GM18858 (cell line): ENCODE measurements around the gene ZNF804B.

Source experiments
- ATAC-seq: cut with Tn5 transposase; IDR thresholded peaks from one replicate; pipeline ENCODE4 v1.9.1; 2021; ENCODE audit not compliant: unreplicated experiment

Gene ZNF804B

GRCh38 chr7:89247207-89247606, 487.7 kb downstream of the ZNF804B start:
- ATAC-seq: no peak

- ATAC-seq: no peak
Measured at GRCh38 chr7:89259085-89259484, 499.6 kb downstream of the ZNF804B start.

GRCh38 chr7:89264126-89264525, 504.6 kb downstream of the ZNF804B start:
- ATAC-seq: no peak

- no peak for ATAC-seq
Measured at GRCh38 chr7:89265631-89266030, 506.1 kb downstream of the ZNF804B start.

- no peak for ATAC-seq
Measured at GRCh38 chr7:89283302-89283701, 523.8 kb downstream of the ZNF804B start.

GRCh38 chr7:89308535-89308934, 549.0 kb downstream of the ZNF804B start:
- ATAC-seq: no peak

GRCh38 chr7:89311886-89312285, 552.4 kb downstream of the ZNF804B start:
- ATAC-seq: no peak

GRCh38 chr7:89312551-89312950, 553.1 kb downstream of the ZNF804B start:
- no peak for ATAC-seq

- ATAC-seq: no peak
Measured at GRCh38 chr7:89316584-89317251, 557.2 kb downstream of the ZNF804B start.

GRCh38 chr7:89332026-89332425, 572.5 kb downstream of the ZNF804B start:
- ATAC-seq: no peak

- no peak for ATAC-seq
Measured at GRCh38 chr7:89334797-89335196, 575.3 kb downstream of the ZNF804B start.

- no peak for ATAC-seq
Measured at GRCh38 chr7:89335490-89335889, 576.0 kb downstream of the ZNF804B start.

- no peak for ATAC-seq
Measured at GRCh38 chr7:89336121-89336520, 576.6 kb downstream of the ZNF804B start.

- ATAC-seq: no peak
Measured at GRCh38 chr7:89339748-89340147, 580.2 kb downstream of the ZNF804B start.

- no peak for ATAC-seq
Measured at GRCh38 chr7:89357121-89357520, 597.6 kb downstream of the ZNF804B start.

- ATAC-seq: no peak
Measured at GRCh38 chr7:89377219-89377618, 617.7 kb downstream of the ZNF804B start.

GRCh38 chr7:89385411-89385810, 625.9 kb downstream of the ZNF804B start:
- no peak for ATAC-seq
